GF-D8 (cell line): Measurements from ENCODE around the gene EPHB6.
A peak's percentile ranks its signal among the peaks of the same experiment; 100 is the strongest.

Source experiments
- DNase-seq: peaks from one replicate; lab custom pipeline; 2025; lab: John Stamatoyannopoulos, UW

The EPHB6 gene

GRCh38 chr7:142835487-142835886 is 19.4 kb upstream of the EPHB6 start:
- DNase-seq = no peak

- DNase-seq = no peak
Observed at GRCh38 chr7:142836426-142836825, 18.4 kb upstream of the EPHB6 start.

DNA sequence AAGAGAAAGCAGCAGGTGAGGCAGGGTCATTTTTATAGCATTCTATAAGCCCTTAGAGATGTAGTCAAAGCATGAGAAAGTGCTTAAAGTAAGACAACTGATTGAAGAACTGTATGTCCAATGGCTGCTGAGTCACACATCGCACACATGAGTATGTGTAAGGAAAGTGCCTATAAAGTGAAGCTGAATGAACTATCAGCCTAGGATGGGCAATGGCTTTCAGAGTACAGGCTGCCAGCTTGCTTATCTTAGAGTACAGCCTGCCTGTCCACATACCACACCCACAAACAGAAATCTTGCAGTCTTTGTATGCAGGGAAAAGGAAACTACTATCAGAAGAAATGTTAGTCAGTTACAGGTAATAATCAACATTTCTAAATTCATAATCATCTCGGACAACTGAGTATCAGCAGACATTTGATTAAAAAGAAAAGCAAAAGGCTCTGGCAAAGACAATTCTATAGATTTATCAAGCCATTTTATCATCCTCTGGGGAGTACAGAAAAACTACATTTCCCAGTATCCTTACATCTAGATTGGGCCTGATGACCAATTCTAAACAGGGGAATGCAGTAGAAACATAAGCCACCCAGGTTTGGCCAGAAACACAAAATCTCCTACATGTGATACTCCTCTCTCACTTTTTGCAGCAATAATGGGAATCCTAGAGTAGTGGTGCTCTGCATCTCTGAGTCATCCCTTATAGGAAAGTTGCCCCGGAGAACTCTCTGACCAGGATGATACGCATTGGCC is 16.2 kb upstream of the EPHB6 start:
- DNase-seq = no peak

DNA sequence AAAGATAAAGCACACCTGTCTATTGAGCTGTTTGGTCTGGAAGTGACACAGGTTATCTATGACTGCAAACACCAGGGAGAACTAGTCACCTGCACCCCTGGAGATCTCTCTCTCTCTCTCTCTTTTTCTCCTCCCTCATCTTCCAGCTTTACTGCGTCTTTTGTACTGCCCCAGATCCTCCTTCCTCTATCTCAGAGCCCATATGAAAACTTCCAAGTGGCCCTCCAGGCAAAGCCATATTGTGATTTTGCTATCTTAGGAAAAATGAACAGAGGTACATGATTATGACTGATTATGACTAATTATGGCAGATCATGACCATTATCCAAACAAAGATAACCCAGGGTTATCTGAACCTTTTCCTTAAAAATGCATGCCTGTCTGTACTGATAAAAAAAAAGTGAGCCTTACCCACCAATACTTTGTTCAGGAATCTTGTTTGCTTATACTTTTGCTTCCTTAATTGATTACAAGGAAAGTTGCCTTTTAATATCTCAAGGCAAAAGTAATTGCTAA is 12.6 kb upstream of the EPHB6 start:
- DNase-seq = no peak

DNA sequence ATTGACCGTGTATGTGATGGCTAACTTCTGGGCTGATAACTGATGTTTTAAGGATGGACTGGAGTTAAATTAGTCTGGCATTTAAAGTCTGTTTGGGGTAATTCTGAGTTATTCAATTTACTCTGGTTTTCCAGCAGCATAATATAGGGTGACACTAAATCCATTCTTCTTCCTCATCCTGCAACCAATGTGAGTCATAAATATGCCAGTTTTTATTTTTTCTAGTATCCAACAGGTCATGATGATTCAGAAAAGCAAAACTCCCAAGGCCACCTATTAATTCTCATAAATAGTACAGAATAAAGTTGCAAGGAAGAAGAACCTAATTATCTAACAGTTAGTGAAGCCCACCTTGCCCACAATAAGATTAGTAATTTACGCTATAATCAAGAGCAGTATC is 7.5 kb upstream of the EPHB6 start:
- DNase-seq = no peak

GRCh38 chr7:142851269-142851668 is 3.6 kb upstream of the EPHB6 start:
- no peak for DNase-seq

DNA sequence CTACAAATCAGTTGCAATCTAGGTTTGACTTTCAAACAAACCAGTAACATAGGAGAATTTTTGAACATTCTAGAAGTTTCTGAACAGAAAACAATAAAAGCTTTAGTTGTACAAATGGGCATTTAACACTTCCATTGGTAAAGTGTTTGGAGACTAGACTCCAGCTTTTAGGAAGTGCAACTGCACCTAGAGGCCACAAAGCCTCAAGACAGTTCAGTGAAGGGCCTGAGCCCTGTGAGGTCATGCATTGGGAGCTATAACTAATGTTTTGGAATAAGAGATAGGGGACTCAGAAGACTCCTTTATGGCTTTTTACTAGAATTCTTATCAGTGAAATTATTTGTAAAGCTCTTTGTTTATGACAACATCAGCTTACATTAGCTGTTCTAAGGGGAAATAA is 3.0 kb upstream of the EPHB6 start:
- DNase-seq = no peak

- DNase-seq = peak; percentile 42
Observed at GRCh38 chr7:142853739-142854371, 1.0 kb upstream of the EPHB6 start.

GRCh38 chr7:142855114-142855743 is 353 bp downstream of the EPHB6 start:
- no peak for DNase-seq

DNA sequence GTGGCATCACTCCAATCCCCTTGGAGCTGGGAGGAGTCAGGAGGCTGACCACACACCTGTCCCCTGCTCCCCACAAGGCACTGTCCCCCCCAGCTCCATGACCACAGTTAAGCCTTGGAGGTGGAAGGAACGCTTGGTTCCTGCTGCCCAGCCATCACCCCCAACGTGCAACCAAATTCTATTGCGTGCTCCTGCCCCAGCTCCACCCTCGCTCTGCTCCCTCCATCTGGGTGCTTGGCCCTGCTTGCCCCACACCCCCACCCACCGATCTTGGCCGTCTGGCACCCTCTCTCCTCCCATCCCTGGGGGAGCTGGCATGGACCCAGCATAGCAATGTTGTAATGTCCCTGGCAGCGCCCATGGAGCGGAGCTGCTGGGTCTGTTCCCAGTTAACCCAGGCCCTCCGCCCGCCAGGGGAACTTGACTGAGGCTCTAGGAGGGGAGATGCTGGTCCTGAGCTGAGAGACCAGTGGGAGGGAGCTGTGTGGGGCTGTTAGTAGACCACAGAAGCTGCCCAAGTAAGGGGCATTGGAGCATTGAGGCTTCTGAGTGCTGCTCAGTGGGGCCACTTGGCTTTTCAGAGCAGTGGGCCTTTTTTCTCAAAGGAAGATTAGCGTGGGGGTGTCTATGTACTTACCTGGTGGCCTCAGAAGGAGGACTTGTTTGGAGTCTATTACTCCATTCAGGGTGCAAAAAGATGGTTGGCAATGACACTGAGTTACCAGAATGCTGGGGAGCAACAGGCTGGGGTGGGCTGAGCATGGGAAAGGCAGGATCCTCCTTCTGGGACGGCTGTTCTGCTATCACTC is 1.1 kb downstream of the EPHB6 start:
- no peak for DNase-seq

GRCh38 chr7:142856565-142857245 is 1.8 kb downstream of the EPHB6 start:
- DNase-seq = no peak

DNA sequence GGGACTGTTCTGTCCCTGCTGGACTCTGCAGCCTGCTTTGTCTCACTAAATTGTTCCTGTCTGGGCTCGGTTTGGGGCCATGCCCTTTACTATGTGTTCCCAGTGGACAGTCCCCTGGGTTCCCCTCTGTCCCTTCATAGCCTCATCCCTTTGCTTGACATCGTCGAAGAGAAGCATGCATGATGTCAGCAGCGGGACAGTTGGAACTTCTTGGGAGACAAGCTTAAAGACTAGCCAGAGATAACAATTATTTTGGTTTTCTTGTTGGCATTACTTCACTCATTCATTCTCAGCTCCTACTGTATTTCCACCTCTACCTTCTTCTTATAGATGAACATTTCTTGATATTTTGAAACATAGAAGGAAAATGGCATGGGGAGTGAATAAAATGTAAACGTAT is 2.7 kb downstream of the EPHB6 start:
- no peak for DNase-seq

GRCh38 chr7:142859411-142859810 is 4.5 kb downstream of the EPHB6 start:
- no peak for DNase-seq

- no peak for DNase-seq
Observed at GRCh38 chr7:142859829-142860228, 5.0 kb downstream of the EPHB6 start.

DNA sequence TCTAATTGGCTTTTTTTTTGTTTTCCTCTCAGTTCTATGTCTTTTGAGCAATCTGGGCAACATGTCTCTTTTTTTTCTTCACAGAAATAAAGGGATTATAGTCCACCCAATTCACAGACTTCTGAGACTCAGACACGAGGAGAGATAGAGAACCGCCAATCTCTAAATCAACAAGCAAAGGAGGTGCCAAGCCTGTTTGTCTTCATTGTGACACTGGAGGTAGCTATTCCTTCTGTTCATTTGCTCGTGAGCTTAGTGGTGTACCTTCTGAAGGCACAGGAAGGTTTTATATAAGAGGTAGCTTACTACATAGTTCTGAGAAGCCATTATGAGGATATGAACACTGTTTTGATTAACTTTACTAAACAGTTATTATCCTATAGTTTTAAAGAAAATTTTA is 6.1 kb downstream of the EPHB6 start:
- no peak for DNase-seq

GRCh38 chr7:142862351-142862750 is 7.5 kb downstream of the EPHB6 start:
- no peak for DNase-seq

DNA sequence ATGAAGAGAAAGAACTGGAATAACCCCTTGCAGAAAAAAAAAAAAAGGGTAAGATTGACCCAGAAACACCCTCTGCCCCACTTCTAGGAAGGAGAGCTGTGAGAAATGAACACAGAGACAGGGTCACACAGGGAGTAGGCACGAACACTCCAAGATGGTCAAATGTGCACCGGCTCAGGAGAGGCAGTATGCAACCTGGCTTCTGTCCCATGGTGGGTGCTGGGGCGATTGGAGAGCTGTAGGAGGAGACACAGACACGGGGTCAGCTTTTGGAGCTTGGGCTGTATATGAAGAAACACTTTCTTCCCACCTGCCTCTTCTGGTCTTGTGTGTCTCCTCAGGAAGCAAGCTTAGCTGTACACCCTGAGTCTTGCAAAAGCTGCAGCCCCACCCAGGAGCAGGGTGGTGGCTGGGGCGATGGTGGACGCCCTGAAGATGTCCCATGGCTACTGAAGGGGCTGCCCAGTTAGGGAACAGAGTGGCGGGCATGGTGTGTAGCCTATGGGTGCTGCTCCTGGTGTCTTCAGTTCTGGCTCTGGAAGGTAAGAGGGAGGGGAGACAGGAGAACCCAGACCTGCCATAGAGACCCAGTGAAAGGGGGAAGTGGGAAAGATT is 8.0 kb downstream of the EPHB6 start:
- DNase-seq = no peak

GRCh38 chr7:142863891-142864685 is 9.2 kb downstream of the EPHB6 start:
- DNase-seq = no peak

DNA sequence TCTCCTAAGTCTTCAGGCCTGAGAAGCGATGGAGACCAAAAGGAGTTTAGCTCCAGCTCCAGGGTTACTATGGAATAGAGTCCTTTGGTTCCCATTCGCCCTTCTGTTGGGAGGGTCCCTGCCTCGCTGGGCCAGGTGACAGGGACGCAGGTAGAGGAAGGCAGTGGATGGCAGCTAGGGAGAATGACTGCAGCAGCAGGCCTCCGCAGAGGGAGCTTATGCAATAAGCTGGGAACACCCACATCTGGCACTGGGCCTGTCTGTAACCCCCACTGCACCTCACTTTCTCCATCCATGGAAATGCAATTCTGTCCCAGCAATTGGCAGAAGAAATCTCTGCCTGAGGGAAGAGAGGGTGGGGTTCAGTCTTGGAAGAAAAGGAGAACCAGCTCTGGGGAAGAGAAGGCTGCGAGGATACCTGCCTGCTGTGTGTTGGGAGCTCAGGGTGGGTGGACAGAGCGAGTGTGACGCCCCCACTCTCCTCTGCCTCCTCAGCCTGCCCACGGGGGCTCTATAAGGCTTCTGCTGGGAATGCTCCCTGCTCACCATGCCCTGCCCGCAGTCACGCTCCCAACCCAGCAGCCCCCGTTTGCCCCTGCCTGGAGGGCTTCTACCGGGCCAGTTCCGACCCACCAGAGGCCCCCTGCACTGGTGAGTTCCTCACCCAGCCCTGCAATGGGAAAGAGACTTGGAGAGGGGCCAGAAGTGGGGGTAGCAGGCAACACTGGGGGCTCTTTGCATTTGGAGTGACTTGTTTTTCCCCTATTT is 10.3 kb downstream of the EPHB6 start:
- no peak for DNase-seq

DNA sequence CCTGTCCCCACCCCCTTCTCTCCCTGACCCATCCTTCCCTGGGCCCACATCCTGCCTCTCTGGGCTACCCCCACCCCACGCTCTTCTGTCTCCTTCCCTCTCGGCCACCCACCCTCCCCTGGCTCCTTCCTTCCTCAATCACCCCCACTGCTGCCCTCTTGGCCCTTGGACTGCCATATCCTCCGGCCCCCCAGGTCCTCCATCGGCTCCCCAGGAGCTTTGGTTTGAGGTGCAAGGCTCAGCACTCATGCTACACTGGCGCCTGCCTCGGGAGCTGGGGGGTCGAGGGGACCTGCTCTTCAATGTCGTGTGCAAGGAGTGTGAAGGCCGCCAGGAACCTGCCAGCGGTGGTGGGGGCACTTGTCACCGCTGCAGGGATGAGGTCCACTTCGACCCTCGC is 10.9 kb downstream of the EPHB6 start:
- no peak for DNase-seq
